H1 (cell line): Measurements from ENCODE around the gene RPL3. TPM values are rescaled to one million over a fixed set of nuclear protein-coding genes. Genes with fewer than 3 reads are reported as not detected.
A peak's percentile ranks its signal among the peaks of the same experiment; 100 is the strongest.

ENCODE experiments used
- ATF3 ChIP-seq: IDR thresholded peaks from 2 replicates; pipeline ENCODE4 v1.6.1; 2011; ENCODE audit warnings: low read depth, mild to moderate bottlenecking, low read length; ENCODE audit not compliant: insufficient read depth
- CBX5 ChIP-seq: fragments of 300-800, 300-1000 bp; sonication (generic); IDR thresholded peaks from 2 replicates; pipeline ENCODE4 v1.7.1; 2016; ENCODE audit warnings: antibody characterized with exemption, low read length, low read depth
- CTCF ChIP-seq, 3 experiments: IDR thresholded peaks; 1 replicate in 2 of 3; 2 replicates in 1 of 3; pipeline versions ENCODE4 v1.5.1 to v1.6.1; 2011; ENCODE audit warnings: low read length in 3 of 3, mild to moderate bottlenecking in 3 of 3, inconsistent platforms in 2 of 3, low read depth in 1 of 3, moderate library complexity in 1 of 3; ENCODE audit not compliant: insufficient read depth in 1 of 3; ENCODE audit errors: control extremely low read depth in 1 of 3
- E2F6 ChIP-seq: IDR thresholded peaks from 2 replicates; pipeline ENCODE4 v1.6.1; 2012; ENCODE audit warnings: inconsistent platforms
- EZH2 ChIP-seq: fragments of 200-600 bp; sonication (generic); IDR thresholded peaks from 2 replicates; pipeline ENCODE4 v1.7.1; 2012; ENCODE audit warnings: low read depth, mild to moderate bottlenecking, moderate library complexity, low read length, inconsistent platforms; ENCODE audit not compliant: severe bottlenecking
- FOSL1 ChIP-seq: IDR thresholded peaks from 2 replicates; pipeline ENCODE4 v1.6.1; 2011; ENCODE audit warnings: mild to moderate bottlenecking, low read depth, low read length, moderate library complexity; ENCODE audit not compliant: insufficient read depth
- GABPA ChIP-seq: IDR thresholded peaks from 2 replicates; pipeline ENCODE4 v1.6.1; 2011; ENCODE audit warnings: mild to moderate bottlenecking, low read length, moderate library complexity, borderline replicate concordance; ENCODE audit not compliant: insufficient read depth
- JUND ChIP-seq: IDR thresholded peaks from 2 replicates; pipeline ENCODE4 v1.6.1; 2011; ENCODE audit warnings: mild to moderate bottlenecking, improper control_type of control experiment, low read length
- RAD21 ChIP-seq, 2 experiments: IDR thresholded peaks in 1 of 2; conservative IDR thresholded peaks in 1 of 2; 2 replicates each; pipeline ENCODE4 v1.6.1; 2011; ENCODE audit warnings: low read depth in 2 of 2, low read length in 2 of 2, improper control_type of control experiment in 1 of 2, inconsistent platforms in 1 of 2, mild to moderate bottlenecking in 1 of 2, moderate library complexity in 1 of 2
- RNF2 ChIP-seq: fragments of 200-900, 300-1000 bp; sonication (generic); IDR thresholded peaks from 2 replicates; pipeline ENCODE4 v1.7.1; 2016; ENCODE audit warnings: borderline replicate concordance, low read depth, mild to moderate bottlenecking, antibody characterized with exemption, low read length; ENCODE audit not compliant: poor library complexity, severe bottlenecking; ENCODE audit errors: missing control alignments
- SAP30 ChIP-seq: fragments of 300-600 bp; sonication (generic); IDR thresholded peaks from 2 replicates; pipeline ENCODE4 v1.7.1; 2012; ENCODE audit warnings: low read length, moderate library complexity, mild to moderate bottlenecking, inconsistent platforms; ENCODE audit not compliant: insufficient read depth, insufficient replicate concordance
- SP4 ChIP-seq: IDR thresholded peaks from 2 replicates; pipeline ENCODE4 v1.6.1; 2012; ENCODE audit warnings: low read length, inconsistent platforms
- TAF7 ChIP-seq: optimal IDR thresholded peaks from 2 replicates; pipeline ENCODE3; 2011; ENCODE audit warnings: low read depth, mild to moderate bottlenecking, inconsistent platforms, low read length, moderate library complexity, borderline replicate concordance
- YY1 ChIP-seq: IDR thresholded peaks from 2 replicates; pipeline ENCODE4 v1.6.1; 2011; ENCODE audit warnings: low read depth, mild to moderate bottlenecking, low read length
- ZNF274 ChIP-seq: IDR thresholded peaks from 2 replicates; pipeline ENCODE4 v1.7.0; 2012; ENCODE audit warnings: low read length, borderline replicate concordance; ENCODE audit errors: extremely low read depth
- polyA plus RNA-seq, 7 experiments: library from polyadenylated mRNA; depleted of rRNA in 3 of 7; stranded (reverse) in 5 of 7; unstranded in 2 of 7; fragments of >200 nt in 5 of 7; fragments of 200-250 nt in 2 of 7; gene quantifications; 1 replicate in 5 of 7; 2 replicates in 1 of 7; 4 replicates in 1 of 7; pipeline versions ENCODE4 v1.2.1 to v1.2.3, GENCODE V29; 2011 to 2013; ENCODE audit warnings: missing spikeins in 2 of 7, mixed read lengths in 2 of 7
- total RNA-seq: library from RNA; stranded (reverse); fragmentation: NEBNext Ultra II Directional; extraction: Animal tissue kit (Norgen Biotek cat#: 25700); gene quantifications from 2 replicates; pipeline ENCODE4 v1.2.1, GENCODE V29; 2021
- TF ChIP-seq, protein P1 (sequence below): IDR thresholded peaks from 2 replicates; pipeline ENCODE4 v1.6.1; 2011; ENCODE audit warnings: low read length, improper control_type of control experiment

The RPL3 gene
- total and polyA plus RNA-seq, 2 of the 8 experiments (the other 6 are each of a cell fraction or from before 2014, with no cell fraction given): 2,865 to 5,466 TPM

GRCh38 chr22:39306456-39307361, 12.7 kb downstream of the RPL3 start (continued):
- TF ChIP-seq ATF3 (no peak), GABPA (peak; percentile 23; the same call in 1 of the 2 replicates), E2F6 (no peak), SAP30 (no peak), JUND (no peak), RNF2 (no peak), SP4 (no peak), FOSL1 (no peak), YY1 (peak; percentile 55; the same call in 1 of the 2 replicates), ZNF274 (no peak), RAD21 (IDR thresholded peaks at IDR 0.05 in 1 of 2, conservative IDR thresholded peaks at IDR 0.05 in 1 of 2; ENCODE audit: low read depth in 2 of 2, low read length in 2 of 2) (peak; percentile 84 to 87), CTCF (IDR thresholded peaks at IDR 0.05; ENCODE audit: control extremely low read depth in 1 of 3, insufficient read depth in 1 of 3, low read depth in 1 of 3, low read length in 3 of 3) (peak; percentile 82 to 86 (median 83)), EZH2 (no peak), CBX5 (no peak), TAF7 (no peak)
- TF ChIP-seq, protein P1, sequence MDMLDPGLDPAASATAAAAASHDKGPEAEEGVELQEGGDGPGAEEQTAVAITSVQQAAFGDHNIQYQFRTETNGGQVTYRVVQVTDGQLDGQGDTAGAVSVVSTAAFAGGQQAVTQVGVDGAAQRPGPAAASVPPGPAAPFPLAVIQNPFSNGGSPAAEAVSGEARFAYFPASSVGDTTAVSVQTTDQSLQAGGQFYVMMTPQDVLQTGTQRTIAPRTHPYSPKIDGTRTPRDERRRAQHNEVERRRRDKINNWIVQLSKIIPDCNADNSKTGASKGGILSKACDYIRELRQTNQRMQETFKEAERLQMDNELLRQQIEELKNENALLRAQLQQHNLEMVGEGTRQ: no peak
